NAMALWA (cell line): ENCODE measurements around the gene TNS2.
"Not testable (repeated sequence)": the region's sequence is repeated elsewhere in the genome, so short reads cannot be mapped to it uniquely, and the experiment has no call there.

Source experiments
- DNase-seq: peaks from one replicate; pipeline ENCODE4 v3.0.0-alpha.2; 2015; ENCODE audit warnings: low spot score

TNS2 gene

DNA sequence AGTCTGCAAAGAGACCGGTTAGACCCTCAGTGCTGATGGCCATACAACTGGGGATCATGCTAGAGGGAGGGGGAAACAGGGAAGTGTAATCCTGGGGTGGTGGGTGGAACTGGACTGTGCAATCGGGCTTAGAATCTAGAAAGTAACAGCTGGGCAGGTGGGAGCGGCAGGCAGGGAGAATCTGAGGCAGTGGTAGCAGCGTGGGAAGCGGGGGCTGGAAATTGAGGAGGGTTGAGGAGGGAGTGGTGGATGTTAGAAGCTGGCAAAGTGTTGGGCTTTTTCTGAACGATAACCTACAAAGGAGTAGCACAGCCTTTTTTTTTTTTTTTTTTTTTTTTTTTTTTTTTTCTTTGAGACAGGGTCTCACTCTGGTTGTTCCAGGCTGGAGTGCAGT is 44.5 kb downstream of the TNS2 start:
- no peak for DNase-seq

DNA sequence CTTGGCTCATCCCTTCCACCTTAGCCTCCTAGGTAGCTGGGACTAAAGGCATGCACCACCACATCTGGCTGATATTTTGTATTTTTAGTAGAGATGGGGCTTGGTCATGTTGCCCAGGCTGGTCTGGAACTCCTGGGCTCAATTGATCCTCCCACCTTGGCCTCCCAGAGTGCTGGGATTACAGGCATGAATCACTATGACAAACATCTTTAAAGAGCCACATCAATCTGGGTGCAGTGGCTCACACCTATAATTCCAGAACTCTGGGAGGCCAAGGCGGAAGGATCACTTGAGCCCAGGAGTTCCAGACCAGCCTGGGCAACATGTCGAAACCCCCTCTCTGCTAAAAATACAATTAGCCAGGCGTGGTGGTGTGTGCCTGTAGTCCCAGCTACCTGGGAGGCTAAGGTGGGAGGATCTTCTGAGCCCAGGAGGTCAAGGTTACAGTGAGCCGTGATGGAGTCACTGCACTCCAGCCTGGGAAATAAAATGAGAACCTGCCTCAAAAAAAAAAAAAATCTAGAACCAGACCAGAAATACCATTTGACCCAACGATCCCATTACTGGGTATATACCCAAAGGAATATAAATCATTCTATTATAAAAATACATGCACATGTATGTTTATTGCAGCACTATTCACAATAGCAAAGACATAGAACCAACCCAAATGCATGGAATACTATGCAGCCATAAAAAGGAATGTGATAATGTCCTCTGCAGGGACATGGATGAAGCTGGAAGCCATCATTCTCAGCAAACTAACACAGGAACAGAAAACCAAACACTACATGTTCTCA is 45.1 kb downstream of the TNS2 start:
- DNase-seq: not testable (repeated sequence)

DNA sequence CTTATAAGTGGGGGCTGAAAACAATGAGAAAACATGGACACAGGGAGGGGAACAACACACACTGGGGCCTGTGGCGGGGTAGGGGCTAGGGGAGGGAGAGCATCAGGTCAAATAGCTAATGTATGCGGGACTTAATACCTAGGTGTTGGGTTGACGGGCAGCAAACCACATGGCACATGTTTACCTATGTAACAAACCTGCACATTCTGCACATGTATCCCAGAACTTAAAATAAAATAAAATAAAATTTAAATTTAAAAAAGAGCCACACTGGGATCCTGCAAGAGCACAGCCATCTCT is 45.7 kb downstream of the TNS2 start:
- not testable (repeated sequence) for DNase-seq

DNA sequence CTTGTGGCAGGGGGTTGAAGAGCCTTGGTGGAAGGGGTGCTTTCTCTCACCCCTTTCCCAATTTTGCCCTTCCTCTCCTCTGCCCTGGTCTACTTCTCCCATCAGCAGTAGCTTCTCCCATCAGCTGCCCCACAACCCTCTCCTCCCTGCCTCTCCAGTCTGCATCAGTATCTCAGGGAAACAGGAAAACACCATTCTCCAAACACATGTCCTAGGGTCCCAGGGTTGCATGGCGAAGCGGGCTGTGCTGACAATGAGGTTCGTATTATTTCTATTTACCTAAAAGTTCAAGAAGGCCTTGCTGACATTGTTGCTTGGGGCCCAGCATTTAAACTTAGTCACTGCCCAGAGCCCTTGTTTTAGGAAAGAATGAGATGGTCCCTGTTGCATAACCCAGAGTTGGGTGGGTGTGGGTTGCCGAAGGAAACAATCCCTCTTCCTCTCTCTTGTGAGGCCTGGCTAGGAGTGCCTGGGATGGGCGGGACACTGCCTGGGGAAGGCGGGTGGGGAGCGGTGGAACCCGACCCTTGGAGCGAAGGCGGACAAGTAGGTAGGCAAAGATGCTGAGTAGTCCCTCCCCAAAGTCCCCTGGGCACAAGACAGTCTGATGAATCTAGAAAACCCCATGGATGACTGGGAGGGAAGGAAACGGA is 46.4 kb downstream of the TNS2 start:
- no peak for DNase-seq

DNA sequence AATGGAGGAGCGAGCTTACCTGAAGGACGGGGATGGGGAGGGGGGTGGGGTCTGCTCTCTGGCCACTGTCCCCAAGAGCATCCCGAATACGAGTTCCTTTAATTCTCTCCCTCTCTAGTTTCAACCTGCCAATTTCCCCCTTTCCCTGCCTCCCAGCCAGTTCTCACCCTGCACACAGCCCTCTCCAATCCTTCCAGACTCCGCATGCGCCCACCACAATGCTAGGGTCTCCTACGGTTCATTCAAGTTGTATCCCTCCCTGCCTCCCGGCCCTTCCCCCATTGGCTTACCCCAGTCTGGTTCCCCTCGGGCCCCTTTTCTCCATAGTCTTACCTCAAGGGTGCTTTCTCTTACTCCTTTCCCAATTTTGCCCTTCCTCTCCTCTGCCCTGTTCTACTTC is 46.9 kb downstream of the TNS2 start:
- DNase-seq: no peak

DNA sequence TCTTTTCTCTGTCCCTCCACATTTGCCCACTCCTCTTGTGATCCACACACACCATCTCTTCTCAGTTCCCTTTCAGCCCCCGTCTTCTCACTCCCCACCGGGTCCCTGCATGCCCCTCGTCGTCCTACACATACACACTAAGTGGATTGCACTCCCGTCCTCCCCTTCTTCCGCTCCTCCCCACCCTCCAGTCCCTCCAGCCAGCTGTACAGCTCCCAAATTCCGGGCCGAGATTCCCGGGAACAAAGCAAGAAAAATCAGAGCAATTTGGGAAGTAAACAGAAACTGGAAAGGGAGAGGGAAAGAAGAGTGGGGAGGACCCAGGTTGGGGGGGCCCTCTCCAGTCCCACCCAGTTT is 47.3 kb downstream of the TNS2 start:
- no peak for DNase-seq

DNA sequence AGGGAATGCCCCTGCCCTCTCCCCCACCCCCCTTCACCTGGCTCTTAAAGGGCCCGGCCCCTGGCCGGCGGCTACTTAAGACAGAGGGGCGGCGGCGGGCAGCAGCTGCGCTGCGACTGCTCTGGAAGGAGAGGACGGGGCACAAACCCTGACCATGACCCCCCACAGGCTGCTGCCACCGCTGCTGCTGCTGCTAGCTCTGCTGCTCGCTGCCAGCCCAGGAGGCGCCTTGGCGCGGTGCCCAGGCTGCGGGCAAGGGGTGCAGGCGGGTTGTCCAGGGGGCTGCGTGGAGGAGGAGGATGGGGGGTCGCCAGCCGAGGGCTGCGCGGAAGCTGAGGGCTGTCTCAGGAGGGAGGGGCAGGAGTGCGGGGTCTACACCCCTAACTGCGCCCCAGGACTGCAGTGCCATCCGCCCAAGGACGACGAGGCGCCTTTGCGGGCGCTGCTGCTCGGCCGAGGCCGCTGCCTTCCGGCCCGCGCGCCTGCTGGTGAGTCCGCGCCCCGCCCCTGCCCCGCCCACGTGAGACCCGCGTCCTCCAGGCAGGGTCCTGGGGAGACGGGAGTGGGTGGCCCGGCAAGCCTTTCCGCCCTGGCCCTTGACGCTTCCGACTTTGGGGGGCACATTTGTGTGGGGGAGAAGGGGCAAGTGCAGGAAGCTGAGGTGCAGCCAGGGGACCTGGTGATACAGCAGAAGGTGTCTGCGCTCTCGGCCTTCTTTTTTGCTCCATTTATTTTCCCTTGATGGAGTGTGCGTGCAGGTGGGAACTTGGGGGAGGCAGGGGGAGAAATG is 47.9 kb downstream of the TNS2 start, which contains the start of gene IGFBP6:
Gene IGFBP6, plus strand, starts transcription at position 104 of the 790 bp plus-strand sequence. Its CDS starts 51 bp downstream, at position 155.
- peak; percentile 81 for DNase-seq

DNA sequence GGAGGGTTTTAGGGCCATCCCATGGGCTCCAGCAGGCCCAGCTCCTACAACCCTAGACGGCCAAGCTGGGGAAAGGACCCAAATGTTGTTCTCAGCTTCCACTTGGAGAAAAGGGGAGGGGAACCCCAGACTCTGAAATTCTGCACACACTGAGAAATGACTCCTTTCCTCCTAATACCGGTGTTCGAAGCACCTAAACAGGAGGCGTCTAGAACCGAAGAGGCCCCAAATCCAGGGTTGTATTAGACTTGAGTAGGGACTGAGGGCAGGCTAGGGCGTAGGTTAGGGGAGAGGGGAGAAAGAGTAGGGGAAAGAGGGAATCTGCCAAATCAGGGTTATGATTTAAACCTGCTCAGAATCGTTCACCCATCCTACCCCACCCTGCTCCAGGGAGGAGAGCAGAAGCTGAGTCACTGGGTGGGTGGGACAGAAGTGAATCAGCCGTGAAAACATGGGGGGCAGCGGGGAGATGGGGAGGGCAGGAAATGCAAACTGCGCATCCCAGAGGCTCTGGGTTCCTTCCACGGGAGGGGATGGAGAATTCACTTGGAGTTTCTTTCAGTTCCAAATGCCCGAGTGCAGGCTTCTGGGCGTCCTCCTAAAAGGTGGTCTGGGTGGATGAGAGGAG is 48.6 kb downstream of the TNS2 start:
- DNase-seq: no peak

DNA sequence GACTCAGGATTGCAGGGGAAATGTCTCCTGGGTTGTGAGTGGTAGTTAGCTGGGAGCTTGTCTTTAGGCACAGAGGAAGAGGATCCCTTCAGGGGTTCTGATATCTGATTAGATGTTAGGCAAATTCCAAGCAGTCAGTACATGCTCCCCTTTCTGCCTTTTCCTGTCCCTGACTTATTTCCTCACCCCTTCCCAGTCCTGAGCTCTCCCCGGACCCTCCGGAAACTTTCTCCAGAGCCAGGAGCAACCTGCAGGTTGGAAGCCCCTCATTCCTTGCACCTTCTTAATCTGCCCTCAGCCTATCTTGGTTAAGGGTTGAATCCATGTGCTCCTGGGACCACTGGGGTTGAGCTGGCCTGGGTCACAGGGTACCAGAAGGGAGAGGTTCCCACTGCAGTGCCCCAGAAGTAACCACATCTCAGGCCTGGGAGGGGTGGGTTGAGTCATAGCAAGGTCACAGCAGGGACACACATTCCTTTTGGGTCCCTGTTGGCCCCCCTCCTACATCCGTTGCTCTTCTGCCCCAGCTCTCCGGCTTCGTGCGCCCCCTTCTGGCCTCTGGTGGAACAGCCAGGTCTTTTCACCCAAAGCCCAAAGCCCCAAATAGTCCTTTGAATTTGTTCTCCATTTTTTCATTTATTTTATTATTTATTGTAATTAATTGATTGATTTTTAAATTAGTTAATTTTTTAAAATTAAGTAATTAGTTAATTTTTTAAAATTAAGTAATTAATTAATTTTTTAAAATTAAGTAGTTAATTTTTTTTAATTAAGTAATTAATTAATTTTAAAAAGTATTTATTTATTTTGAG is 49.4 kb downstream of the TNS2 start:
- DNase-seq: peak; percentile 91

DNA sequence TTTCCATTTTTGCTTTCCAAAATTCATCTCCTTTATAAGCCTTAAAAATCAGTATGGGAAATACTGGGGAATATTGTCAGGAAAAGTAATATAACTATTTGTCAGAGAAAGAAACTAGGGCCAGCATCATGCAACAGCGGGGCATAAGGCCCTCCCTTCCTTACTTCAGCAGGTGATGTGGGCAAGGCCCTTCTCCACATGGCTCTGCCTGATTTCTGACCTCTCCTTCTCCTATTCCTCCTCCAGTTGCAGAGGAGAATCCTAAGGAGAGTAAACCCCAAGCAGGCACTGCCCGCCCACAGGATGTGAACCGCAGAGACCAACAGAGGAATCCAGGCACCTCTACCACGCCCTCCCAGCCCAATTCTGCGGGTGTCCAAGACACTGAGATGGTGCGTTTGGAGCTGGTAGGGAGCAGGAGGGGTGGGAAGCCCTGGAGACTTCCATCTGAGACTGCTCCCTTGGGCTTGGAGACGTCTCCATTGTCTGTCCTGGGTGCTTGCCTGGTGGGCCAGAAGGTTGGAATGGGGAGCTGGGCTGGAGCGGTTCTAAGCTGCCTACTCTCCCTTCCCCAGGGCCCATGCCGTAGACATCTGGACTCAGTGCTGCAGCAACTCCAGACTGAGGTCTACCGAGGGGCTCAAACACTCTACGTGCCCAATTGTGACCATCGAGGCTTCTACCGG is 50.7 kb downstream of the TNS2 start:
- DNase-seq: no peak

DNA sequence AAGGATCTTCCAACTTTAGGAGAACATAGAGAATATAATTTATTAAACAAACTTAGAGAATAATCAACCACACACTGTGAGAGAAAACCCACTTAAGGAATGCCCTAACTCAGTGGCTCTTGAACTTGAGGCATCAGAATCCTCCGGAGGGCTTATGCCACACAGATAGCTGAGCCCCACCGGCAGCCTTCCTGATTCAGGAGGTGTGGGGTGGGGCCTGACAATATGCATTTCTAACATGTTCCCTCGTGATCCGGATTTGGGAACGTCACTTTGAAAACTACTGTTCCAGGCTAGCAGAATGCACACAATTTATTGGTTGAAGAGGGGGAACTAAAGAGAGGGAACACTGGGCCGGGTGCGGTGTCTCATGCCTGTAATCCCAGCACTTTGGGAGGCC is 51.4 kb downstream of the TNS2 start:
- no peak for DNase-seq

DNA sequence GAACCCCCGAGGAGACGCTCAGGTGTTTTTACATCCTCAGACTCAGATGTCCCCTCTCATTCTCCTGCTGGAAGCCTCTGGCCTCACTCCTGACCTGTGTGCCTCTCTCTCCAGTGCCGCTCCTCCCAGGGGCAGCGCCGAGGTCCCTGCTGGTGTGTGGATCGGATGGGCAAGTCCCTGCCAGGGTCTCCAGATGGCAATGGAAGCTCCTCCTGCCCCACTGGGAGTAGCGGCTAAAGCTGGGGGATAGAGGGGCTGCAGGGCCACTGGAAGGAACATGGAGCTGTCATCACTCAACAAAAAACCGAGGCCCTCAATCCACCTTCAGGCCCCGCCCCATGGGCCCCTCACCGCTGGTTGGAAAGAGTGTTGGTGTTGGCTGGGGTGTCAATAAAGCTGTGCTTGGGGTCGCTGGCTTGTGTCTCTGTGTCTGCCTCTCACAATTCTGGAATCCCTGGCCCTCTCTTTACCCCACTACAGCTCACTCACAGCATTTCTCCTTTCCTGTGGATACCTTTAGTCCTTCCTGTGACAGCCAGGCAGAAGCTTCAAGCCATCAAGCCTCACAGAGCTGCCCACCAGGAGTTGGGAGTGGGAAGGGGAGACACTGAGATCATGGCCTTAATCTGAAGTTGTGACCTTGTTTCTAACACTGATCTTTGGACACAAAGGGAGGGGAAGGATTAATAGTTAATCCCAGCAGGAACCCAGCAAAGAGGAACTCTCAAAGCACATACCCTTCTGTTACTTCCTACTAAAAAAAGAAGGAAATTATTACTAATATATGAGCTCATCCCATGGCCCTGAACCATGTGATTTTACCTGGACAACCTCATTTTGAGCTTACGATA is 52.3 kb downstream of the TNS2 start:
- DNase-seq: no peak

DNA sequence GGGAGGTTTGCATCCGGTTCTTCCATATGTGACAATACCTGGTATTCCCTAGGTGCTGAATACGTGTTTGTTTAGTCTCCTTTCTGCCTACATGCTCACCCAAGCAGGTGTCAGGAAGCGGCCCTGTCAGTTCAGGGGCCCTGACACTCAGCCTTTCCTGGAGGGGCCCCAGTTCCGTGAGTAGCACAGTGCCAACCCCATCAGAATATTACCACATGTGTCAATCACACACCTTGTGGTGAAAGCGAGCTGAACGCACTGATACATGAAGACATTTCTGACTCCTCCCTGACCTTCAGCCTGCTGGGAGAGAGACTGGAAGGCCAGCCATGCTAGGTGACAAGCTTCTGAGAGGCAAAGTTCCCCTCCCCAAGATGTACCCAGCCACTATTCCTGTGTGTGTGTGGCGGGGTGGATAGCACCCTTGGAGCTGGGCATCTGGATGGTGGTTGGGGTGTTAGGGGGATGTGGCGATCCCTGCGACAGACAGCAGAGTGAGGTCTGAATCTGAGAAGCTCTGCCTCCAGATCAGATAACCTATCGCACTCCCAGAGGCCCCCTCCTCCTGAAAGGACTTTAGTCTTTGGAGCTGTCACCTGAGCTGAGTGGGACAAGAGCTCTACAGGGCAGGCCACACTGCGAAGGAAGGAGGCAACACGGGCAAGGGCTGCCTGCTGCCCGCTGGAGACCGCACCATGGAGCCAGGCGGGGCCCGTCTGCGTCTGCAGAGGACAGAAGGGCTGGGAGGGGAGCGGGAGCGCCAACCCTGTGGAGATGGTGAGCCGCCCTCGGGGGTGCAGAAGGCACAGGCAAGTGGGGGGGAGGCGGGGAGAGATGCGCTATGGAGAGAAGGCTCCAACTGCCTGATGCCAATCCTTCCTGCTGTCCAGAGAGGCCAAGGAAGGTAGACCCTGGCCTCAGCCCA is 53.3 kb downstream of the TNS2 start, which contains the start of gene SOAT2:
Gene SOAT2, plus strand, starts transcription at position 604 of the 925 bp plus-strand sequence. Its CDS starts 92 bp downstream, at position 696.
- DNase-seq: no peak

DNA sequence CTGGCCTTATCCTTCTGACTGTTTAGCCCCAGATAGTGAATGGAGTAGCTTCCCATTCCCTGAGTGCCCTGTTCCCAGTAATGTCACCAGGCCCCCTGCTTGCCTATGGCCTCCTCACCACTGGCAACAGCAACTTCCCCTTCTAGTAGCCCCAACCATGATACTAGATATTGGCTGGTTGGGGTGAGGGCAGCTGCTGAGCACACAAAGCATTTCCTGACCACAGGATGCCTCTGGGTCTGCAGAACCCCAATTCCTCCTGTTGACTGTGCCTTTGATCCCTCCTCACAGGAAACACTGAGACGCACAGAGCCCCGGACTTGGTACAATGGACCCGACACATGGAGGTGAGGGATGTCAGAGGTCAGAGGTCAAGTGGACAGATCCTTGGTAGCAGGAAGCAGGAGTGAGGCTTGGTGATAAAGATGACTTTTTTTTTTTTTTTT is 54.0 kb downstream of the TNS2 start:
- no peak for DNase-seq

DNA sequence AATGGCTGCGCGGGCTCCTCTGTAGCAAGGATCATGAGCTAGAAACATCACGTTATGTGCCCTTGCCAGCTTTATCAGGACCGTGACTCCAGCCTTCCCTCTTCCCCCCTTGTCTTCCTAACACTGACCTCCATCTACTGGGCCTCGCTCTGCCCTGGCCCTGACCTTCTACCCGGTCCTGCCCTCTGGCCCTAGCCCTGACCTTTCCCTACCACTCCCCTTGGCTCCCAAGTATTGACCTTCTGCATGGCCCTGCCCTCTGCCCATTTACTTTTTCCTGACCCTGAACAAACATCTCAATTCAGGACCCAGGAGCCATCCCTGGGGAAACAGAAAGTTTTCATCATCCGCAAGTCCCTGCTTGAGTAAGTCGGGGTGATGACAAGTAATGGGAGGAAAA is 55.4 kb downstream of the TNS2 start:
- no peak for DNase-seq

DNA sequence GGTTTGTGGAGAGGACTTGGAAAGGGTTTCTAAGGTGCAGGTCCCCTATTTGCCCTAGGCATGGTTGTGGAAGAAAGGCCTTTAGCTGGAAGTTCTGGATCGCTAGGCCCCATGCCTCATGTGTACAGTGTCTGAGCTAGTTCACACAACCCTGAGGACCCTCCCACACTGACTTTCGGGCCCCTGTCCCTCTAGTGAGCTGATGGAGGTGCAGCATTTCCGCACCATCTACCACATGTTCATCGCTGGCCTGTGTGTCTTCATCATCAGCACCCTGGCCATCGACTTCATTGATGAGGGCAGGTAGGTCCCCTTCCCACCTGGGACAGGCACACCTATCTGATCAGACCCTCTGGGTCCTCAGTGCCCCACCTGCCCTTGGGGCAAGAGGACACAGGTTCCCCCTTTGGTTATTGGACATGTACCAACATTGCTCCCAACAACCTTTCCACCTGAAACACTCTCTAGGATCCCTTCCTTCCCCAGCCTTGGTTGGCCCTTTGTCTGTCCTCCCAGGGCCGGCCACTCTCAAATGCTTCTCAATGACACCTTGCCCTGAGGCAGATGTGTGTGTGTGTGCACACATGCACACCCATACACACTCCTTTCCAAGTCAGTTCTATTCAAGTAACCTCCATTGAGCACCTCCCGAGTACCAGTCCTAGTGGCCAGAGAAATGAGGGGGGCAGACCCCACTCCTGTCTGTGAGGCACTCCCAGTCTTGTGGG is 56.0 kb downstream of the TNS2 start:
- DNase-seq: no peak

DNA sequence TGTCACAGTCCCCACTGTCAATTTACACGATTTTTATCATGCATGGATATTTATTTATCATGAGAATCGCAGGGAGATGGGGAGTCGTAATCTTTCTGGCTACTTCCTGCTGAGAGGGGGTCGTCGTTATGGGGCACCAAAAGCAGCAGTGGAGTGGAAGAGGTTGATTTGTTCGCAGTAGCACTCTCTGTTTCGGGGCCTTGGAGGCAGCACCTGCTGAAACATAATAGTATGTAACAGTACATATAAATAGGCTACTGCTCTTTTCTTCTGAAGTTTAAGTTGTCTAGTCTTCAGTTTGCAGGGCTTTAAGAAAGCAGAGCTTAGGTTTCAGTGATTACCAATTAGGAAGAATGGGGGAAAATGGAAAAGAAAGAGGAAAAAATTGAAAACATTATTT is 57.3 kb downstream of the TNS2 start:
- DNase-seq: no peak

DNA sequence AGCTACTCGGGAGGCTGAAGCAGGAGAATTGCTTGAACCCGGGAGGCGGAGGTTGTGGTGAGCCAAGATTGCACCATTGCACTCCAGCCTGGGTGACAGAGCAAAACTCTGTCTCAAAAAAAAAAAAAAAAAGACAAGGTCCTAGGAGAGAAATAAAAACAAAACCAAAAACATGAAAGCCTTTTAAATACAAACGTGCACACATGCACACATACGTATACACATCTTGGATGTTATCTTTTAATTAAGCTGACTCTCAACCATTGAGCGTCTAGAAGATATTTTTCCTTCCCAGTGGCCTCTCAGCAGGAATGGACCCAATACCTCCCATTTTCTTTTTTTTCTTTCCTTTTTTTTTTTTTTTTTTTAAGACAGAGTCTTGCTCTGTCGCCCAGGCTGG is 62.6 kb downstream of the TNS2 start:
- DNase-seq: not testable (repeated sequence)
